Measurements from ENCODE around the gene KRT74.

GRCh38 chr12:52600071-52600470, 26.4 kb upstream of the KRT74 start:
- no peak for TF ChIP-seq CTCF (IDR thresholded peaks at IDR 0.05)
- no peak for TF ChIP-seq POLR2A (IDR thresholded peaks at IDR 0.05)
